ENCODE results near the gene INPP1.

Gene INPP1

DNA sequence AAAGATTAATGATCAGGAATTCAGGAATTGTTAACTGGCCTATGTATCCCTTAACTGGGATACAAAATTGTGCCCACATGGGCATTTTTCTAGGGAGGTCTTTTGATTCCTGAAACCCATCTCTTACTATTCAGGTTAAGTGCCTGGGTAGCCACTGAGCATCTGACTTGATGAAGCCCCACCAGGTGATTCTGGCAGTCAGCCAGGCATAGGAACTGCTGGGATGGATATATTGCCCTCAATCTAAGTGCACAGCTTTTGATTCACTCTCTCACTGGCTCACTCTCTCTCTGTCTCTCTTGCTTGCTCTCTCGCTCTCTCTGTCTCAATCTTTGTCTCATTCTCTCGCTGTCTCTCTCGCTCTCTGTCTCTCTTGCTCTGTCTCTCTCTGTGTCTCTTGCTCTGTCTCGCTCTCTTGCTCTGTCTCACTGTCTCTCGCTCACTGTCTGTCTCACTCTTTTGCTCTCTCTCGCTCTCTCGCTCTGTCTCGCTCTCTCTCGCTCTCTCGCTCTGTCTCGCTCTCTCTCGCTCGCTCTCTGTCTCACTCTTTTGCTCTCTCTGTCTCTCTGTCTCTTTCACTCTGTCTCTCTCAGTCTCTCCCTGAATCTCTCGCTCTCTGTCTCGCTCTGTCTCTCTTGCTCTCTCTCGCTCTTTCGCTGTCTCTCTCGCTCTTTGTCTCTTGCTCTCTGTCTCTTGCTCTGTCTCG lies 22.3 kb downstream of the INPP1 start:
- no peak for DNase-seq

DNA sequence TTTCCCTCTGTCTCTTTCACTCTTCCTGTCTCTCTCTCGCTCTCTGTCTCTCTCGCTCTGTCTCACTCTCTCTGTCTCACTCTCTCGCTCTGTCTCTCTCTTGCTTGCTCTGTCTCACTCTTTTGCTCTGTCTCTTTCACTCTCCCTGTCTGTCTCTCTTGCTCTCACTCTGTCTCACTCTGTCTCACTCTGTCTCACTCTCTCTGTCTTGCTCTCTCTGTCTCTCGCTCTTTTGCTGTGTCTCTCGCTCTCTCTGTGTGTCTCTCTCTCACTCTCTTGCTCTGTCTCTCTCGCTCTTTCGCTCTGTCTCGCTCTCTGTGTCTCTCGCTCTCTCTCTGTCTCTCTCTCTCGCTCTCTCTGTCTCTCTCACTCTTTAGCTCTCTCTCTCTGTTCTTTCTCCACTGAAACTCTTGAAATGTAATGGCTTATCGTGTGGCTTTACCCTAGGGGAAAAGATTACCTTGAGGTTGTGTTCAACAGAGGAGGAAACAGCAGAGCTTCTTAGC lies 22.9 kb downstream of the INPP1 start:
- no peak for DNase-seq

DNA sequence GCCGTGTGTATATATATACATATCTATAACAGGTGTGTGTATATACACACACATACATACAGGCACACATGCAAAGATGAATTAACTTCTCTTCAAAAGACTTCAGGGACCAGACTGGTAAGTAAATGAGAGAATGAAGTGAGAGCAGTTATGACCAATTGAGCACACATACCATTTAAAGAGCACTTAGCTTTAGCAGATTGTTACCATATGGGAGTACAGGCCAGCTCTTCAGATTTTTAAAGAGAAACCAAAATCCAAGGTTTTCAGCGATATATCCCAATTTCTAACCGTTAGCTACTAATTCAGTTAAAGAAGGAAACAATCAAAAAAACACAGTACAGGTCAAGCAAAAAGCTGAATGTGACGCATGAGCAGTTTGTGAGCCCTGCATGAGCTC lies 23.7 kb downstream of the INPP1 start:
- no peak for DNase-seq

DNA sequence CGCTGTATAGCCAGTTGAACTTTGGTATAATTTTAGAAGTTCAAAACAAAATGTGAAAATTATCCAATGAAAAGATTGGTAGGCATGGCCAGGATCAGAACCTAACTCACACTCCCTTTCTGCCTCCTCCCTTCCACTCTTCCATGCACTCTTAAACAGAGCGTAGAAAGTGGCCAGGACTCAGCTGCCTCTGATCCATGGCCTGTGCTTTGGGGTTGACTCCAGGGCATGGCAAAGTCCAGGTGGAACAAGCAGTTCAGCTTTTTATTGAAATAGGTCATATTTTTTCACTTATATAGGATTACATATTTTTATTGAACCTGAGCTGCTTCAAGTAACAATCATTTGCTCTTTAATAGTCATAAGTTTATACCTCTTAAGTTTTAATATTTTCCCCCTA lies 26.2 kb downstream of the INPP1 start:
- no peak for DNase-seq

DNA sequence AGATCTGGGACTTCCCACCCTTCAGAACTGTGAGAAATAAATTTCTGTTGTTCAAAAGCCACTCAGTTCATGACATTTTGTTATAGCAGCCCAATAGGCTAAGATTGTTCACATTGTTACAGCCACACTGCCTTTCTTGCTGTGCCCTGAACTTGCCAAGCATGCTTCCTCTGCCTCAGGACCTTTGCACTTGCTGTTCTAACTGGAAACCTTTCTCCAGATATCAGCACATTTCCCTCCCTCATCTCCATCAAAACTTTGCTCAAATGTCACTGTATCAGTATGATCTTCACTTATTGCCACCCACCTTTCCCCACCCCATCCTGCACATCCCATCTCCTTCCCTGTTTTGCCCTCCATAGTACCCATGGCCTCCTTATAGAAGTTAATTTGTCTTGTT lies 32.7 kb downstream of the INPP1 start:
- no peak for DNase-seq

DNA sequence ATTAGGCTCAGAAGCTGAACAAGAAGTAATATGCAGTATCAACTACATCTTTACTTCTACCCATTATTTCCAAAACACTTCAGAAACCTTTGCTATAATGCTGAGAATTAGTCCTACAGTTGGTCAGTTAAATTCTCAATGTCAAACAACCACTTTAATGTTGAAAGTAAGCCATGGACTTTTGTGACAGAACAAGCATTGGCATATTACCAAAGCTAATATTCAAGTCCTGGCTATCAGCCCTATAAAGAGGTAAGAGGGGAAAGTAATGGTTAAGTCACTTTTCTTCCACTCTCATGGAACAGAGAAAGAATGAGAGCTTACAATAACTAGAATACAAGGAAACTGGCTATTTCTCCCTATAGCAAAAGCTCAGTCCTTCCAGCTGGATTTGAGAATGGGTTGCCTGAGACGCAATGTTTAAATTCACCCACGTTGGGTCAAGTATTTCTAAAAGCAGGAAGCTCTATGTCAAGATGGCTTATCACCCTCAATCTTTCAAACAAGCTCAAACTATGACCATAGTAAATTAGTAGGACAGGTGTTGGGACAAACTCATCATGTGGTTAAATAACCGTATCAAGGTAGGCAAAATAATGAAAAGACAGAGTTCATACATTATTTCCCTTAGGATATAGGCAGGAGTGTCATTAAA lies 33.3 kb downstream of the INPP1 start:
- no peak for DNase-seq

DNA sequence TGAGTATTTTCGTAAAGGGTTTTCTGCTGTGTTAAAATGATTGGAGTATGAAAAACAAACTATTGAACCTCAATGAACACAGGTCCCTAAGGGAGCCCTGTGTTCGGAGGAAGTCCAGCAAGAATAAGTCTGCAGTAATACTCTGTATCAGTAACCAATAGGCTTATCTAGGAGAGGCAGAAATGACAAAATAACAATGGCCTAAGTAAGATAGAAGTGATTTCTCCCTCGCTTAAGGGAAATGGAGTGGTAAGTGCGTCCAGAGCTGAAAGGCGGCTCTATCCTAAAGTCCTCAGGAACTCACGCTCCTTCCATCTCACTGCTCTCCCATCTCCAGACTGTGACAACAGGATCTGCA lies 35.5 kb downstream of the INPP1 start:
- no peak for DNase-seq

DNA sequence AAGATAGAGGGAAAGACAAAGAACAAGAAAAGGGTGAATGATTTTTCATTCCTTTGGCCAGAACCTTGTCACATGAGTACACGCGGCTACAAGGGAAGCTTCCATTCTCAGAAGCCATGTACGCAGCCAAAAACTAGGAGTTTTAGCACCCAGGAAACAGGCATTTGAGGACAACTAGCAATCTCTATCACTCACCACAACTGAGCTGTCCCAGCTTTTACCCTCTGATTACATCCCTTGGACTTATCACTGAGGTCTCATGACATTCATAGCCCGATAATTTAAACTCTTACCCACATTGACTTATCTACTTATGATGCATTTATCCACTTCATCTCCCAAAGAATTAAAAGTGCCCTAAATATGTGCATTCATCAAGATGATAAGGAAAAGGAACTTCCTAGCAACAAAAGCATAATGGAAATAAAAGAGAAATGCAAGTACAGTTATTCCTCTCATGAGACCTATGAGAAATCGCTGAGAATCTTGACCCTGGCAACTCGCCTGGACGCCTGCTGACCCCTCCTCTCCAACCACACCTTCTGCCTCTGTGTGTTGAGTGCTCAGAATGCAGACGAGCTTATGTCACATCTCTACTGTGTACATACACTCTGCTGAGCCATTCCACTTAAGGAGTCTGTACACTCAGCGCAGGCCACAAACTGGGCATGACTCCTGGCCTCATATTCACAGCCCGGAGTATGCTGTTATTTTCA lies 36.0 kb downstream of the INPP1 start:
- no peak for DNase-seq

DNA sequence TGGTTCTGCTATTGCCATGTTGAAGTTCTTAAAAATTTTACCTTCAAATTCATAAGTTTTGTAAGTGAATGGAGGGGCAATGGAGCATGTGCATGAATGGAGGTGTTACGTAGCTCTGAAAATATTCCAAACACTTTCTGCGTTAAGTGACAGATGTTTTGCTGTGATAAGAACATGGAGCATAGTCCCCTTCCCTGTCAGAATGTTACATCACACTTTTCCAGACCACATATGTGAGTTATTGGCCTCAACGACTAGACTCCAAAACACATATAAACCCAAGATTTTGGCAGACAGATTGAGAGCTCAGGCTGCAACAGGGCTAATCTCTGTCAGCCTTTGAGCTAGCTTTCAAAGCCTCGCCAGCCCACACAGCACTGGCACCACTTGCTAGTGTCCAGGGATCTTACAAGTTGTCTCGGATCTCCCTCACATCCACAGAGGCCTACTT lies 37.6 kb downstream of the INPP1 start:
- DNase-seq: no peak

DNA sequence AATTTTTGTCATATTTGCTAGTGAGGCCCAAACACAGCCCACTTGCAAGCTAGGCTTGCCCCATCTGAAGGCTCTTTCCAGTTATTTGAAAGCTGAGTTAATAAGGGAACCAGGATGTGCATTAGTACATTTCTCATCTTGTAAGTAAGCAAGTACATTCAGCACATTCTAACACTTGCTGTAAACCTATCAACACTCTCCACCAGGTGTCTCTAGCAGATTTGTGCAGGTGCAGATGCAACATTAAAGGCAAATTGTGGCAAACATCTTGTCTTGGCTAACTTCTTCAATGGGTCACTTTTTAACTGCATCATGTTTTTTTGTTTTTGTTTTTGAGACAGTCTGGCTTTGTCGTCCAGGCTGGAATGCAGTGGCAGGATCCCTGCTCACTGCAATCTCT lies 39.5 kb downstream of the INPP1 start:
- no peak for DNase-seq

DNA sequence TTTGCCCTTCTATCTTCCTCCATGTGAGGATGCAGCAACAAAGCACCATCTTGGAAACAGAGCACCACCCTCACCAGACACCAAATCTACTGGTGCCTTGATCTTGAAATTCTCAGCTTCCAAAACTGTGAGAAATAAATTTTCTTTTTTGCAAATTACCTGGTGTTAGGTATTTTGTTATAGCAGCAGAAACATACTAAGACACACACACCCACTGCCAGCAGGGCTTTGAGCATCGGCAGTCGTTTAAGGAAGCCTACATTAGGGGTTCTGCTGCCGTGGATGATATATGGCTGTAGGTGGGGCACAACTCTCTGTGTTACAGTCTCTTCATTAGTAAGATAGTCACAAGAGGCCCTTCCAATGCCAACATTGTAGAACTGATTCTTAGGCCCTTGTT lies 44.0 kb downstream of the INPP1 start:
- DNase-seq: no peak

DNA sequence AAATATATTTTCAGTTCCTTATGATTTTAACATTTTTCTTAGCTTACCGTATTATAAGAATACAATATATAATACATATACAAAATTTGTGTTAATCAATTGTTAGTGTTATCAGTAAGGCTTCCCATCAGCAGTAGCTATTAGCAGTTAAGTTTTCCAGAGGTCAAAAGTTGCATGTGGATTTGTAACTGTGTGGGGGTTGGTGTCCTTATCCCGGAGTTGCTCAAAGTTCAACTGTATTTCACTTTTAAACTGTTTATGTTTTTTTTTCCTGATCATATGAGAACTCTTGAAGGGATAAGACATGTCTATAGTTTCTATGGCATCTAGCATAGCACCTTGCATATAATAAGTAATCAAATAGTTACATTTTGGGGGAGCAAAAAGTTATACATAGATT lies 52.9 kb downstream of the INPP1 start:
- no peak for DNase-seq

DNA sequence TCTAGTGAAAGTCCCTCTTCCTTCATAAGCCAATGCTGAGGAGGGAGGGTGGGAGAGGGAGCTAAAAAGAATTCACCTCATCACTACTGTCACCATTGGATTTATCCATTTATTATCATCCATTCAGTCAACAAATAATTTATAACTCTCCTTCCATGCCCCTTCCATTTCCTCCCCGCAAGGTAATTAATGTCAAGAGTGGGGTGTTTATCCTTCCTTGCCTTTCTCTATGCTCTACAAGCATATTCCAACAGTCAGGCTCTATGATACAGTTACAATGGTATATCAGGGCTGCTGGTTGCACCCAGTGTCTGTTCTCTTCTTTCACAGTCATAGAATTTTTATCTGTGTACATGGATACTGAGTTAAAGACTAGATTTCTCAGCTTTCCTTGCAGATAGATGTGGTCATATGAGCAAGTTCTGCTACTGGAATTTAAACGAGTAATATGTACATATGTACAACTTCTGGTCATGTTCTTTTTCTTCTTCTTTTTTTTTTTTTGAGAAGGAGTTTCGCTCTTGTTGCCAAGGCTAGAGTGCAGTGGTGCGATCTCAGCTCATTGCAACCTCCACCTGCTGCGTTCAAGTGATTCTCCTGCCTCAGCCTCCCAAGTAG lies 59.7 kb downstream of the INPP1 start:
- no peak for DNase-seq

DNA sequence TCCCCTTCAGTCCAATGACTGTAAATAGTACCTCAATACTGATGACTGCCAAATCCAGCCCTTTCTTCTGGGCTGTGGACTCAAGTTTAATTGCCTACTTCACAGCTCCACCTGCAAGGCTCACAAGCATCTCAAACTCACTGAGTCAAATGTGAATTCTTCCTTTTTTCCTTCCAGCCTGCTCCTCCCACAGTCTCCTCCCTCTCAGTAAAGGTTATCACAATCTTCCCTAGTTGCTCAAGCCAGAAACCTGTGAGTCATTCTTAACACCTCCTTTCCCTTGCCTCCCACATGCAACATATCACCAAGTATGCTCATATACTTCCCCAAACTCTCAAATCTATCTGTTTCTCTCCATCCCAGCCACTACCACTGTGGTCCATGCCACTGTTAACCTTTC lies 61.1 kb downstream of the INPP1 start:
- no peak for DNase-seq

DNA sequence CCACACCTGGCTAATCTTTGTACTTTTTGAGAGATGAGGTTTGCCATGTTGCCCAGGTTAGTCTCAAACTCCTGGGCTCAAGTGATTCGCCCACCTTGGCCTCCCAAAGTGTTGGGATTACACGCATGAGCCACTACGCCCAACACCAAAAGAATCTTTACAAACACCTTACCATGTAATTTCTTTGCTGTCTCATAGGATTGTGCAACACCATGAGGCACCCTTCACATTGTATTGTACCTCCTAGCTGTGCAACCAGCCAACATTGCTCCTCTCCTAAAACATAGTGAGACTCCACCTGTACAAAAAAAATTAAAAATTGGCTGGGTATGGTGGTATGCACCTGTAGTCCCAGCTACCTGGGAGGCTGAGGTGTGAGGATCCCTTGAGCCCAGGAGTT lies 61.7 kb downstream of the INPP1 start:
- no peak for DNase-seq

DNA sequence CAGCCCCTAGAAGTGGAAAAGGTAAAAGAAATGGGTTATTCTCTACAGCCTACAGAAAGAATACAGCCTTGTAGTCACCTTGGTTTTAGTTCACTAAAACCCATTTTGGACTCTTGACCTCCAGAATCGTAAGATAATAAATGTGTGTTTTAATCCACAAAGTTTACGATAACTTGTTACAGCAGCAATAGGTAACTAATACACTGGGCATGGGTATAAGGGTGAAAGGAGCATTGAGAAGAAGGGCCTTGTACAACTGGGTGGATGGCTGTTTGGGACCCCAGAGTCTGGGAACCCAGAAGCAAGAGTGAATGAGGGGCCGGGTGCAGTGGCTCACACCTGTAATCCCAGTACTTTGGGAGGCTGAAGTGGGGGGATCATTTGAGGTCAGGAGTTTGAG lies 62.6 kb downstream of the INPP1 start:
- no peak for DNase-seq

DNA sequence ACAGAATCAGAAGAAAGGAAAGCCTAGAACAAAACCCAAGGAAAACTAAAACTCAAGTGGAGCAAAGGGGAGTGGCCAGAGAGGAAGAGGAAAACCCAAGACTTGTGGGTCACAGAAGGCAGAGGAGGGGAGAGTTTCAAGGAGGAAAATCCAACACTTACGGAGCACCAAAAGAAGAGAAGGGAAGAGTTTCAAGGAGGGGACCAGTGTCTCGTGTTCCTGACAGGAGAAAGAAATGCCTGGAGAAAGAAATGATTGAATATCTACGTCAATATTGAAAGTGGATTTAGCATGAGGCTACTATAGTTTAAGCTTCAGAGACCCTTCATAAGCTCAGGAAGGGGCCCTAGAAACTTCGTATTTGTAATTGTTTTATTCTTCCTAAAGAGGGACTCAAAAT lies 63.4 kb downstream of the INPP1 start:
- DNase-seq: no peak

DNA sequence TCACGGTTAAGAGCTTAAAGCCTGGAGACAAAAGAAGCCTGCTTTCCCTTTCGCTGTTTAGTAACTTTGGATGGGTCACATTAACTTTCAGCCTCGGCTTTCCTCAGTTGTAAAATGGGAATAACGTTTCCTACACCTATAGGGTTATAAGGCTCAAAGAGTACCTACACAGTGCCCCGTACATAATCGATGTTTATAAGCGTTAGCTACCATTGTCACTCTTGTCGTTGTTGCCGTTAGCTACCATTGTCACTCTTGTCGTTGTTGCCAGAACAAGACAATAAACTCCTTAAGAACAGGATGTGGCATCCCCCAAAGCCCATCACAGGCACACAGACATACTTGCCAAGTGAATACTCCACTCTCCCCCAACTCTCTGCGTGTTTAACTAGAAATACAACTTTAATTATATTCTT lies 63.9 kb downstream of the INPP1 start:
- no peak for DNase-seq

DNA sequence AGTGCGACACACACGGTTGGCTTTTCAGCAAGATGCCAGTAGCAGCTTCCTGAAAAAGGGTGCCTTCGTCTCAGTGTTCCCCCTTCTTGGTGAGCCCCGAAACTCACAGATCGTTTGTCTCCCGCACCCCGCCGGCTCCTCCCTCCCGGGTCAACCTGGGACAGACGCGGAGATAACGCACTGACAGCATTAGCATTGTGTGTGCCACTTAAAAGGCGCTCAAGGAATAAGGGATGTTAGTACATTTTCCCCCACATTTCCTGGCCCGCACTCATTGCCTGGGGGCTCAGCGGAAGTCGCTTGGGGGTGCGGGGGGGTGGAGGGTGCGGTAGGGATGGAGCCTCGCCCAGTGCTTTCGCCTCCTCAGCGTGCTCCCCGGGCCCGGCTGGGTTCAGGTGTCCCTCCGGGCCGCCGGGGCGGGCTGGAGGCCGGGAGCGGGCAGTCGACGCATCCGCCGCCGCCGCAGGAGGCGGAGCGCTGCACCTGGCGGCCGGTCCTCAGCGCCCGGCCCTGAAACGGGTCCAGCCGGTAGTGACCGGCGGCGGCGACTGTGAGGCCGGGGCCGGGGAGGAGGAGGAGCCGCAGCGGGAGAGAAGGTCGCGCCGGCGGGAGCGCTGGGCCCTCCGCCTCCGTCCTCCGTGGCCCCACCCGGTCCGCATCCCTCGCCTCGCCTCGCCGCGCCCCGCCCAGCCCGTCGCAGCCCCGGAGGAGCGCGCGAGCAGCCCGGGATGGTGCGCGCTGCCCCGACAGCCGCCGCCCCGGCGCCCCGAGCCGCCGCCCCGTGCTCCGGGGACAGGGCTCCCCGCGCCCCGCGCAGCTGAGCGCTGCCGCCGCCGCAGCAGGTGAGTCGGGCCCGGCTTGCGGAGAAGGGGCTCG lies 64.5 kb downstream of the INPP1 start, which contains the start of gene MFSD6:
Gene MFSD6 (plus strand): TSS at position 694 of the 876 bp plus-strand sequence. CDS start 27,675 bp downstream, outside the sequence.
- DNase-seq: no peak

DNA sequence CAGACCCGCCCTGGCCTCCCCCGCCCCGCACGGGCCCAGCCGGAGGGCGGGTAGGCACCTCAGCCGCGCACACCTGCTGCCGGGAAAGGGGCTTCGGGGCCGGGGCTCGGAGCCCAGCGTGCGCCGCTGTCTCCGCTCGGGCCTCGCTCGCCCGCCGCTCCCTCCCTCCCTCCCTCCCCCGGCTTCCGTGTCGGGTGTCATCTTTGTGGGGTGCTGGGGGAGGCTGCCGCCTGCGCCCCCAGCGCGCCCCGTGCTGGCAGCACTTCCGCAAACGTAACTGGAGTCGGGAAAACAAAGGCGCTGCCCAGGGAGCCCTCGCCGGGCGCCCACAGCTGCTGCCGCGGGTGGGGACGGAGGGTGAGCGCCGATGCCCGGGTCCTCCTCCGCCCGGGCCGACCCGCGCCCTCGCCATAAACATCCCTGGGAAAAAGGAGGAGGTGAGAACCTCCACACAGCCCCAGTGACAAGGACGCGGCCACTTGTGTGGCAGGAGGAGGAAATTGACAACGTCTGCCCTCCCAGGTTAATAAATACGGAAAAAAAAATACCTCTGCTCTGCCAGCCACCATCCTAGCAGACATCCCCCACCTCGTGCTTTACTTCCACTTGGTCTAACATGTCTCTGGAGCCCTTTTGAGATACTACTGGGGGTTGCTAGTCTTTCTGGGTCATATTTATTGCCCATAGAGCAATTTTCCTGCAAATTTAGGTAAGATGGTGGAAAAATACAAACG lies 65.3 kb downstream of the INPP1 start:
- DNase-seq: no peak

DNA sequence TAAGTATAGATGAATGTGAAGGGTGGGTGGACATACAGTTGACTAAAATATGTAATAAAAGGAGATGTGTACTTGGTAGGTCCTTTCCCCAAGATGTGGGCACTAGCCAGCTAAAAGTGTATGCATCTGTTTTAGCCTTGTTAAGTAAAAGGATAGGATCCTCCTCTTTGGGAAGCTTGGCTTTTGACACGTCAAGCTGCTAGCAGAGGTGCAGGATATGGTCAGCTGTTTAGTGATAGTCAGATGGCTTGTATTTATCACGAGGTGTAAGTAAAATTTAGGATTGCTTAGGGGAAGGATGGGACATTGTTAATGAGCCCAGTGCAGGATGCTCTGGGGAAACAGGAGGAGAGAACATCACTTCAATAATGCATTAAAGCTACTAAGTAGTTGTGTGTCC lies 66.2 kb downstream of the INPP1 start:
- no peak for DNase-seq

DNA sequence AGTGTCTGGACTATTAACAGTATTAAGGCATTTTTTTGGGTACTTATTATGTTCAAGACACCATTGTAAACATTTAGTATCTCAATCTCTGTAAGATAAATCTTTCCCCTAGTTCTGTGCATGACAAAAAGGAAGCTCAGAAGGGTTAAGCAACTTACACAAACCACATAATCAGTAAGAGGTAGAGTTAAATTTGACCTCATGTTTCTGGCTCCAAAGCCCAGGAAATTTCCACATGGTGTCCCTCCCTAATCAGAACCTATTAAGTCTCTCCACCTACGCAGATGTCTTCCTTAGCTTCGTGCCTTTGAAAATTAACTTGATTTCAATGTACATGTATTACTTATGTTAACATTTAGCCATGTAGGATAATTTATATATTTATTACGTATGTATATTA lies 66.8 kb downstream of the INPP1 start:
- no peak for DNase-seq

Data from NCI-H524 treated with DMSO at 0.1 percent for 48 hours (cell line).